ENCODE data around the gene REXO1. TPM values are rescaled to one million over a fixed set of nuclear protein-coding genes. Genes with fewer than 3 reads are reported as not detected.

The REXO1 gene
- total and polyA plus RNA-seq, 2 of the 13 experiments (the other 11 are each of a cell fraction or from before 2014, with no cell fraction given), result 5.0 to 11.2 TPM

- DNase-seq (ENCODE audit: low spot score), result no peak
- BruUV-seq (replicated peaks), result no TSS peak
- CTCF ChIA-PET (ENCODE audit: low intra/inter-chr PET ratio, low total read pairs), result no interaction called here
- Histone ChIP-seq H3K9ac (ENCODE audit: insufficient read depth, low read depth, low read length) (no peak overlapping the region), H3K9me3 (ENCODE audit: low read length) (peaks cover 10% of the 10 kb centered on the region), H3K4me3 (replicated peaks in 1 of 3; ENCODE audit: insufficient read depth in 1 of 3, low read depth in 2 of 3, low read length in 3 of 3) (no peak overlapping the region), H3K36me3 (replicated peaks in 1 of 2; ENCODE audit: control insufficient read depth in 1 of 2, insufficient read depth in 2 of 2, low read length in 2 of 2) (no peaks in the 10 kb centered on the region), H4K20me1 (ENCODE audit: insufficient read depth, low read length) (no peaks in the 10 kb centered on the region), H2AFZ (ENCODE audit: low read length) (no peak overlapping the region), H3K4me2 (ENCODE audit: low read depth, low read length) (no peak overlapping the region), H3K4me1 (ENCODE audit: insufficient read depth, low read length) (no peaks in the 10 kb centered on the region), H3K27me3 (ENCODE audit: control insufficient read depth in 1 of 2, insufficient read depth in 2 of 2, low read length in 2 of 2) (peaks cover 7 to 52% of the 10 kb centered on the region in 2 experiments), H3K79me2 (ENCODE audit: insufficient read depth, low read length) (no peaks in the 10 kb centered on the region), H3K27ac (ENCODE audit: extremely low read length, insufficient read depth, low read length) (no peak overlapping the region)
- no peak for ATAC-seq
- in situ Hi-C loops (cut with HindIII; ENCODE audit: extremely low pct_ligation_motif_present, low pct_unique_long_range_greater_than_20kb), result no loop called here
- intact Hi-C loops (cut with micrococcal nuclease; ENCODE audit: unreplicated experiment), result no loop called here
- TF ChIP-seq RARG (CRISPR knock-in tag; IDR thresholded peaks at IDR 0.05; ENCODE audit: low read depth) (no peak), MLX (CRISPR knock-in tag; IDR thresholded peaks at IDR 0.05) (no peak), NR2C2 (CRISPR knock-in tag; IDR thresholded peaks at IDR 0.05; ENCODE audit: borderline replicate concordance) (no peak), NCOA1 (CRISPR knock-in tag; IDR thresholded peaks at IDR 0.05) (no peak), ZNF24 (IDR thresholded peaks at IDR 0.05) (no peak), NONO (IDR thresholded peaks at IDR 0.05) (no peak), NONO (CRISPR knock-in tag; conservative IDR thresholded peaks at IDR 0.05) (no peak), SIN3A (IDR thresholded peaks at IDR 0.05; ENCODE audit: borderline replicate concordance, low read depth, low read length) (no peak), ZNF629 (CRISPR knock-in tag; conservative IDR thresholded peaks at IDR 0.05) (no peak), GLMP (CRISPR knock-in tag; IDR thresholded peaks at IDR 0.05; ENCODE audit: borderline replicate concordance) (no peak), ZNF605 (CRISPR knock-in tag; IDR thresholded peaks at IDR 0.05) (no peak), SMAD9 (CRISPR knock-in tag; IDR thresholded peaks at IDR 0.05) (no peak), CENPX (CRISPR knock-in tag; IDR thresholded peaks at IDR 0.05) (no peak), ZNF598 (CRISPR knock-in tag; IDR thresholded peaks at IDR 0.05; ENCODE audit: borderline replicate concordance) (no peak), SCMH1 (CRISPR knock-in tag; IDR thresholded peaks at IDR 0.05; ENCODE audit: borderline replicate concordance) (no peak), ZNF281 (CRISPR knock-in tag; IDR thresholded peaks at IDR 0.05; ENCODE audit: borderline replicate concordance) (no peak)
- WGBS (ENCODE audit: low lambda C conversion rate), result 14% methylated on average over 7 of the region's 8 CpGs
- POLR2A ChIA-PET, result no interaction called here
- FAIRE-seq, result no peak
Measured at GRCh38 chr19:1773184-1773583, 75.1 kb downstream of the REXO1 start.

Data from HepG2 (cell line).